Left kidney (tissue), 8 donors: ENCODE data around the gene SRSF11. TPM values are rescaled to one million over a fixed set of nuclear protein-coding genes. Genes with fewer than 3 reads are reported as not detected.
A peak's percentile ranks its signal among the peaks of the same experiment; 100 is the strongest.
"Not testable (repeated sequence)": the region's sequence is repeated elsewhere in the genome, so short reads cannot be mapped to it uniquely, and the experiment has no call there.

Experiments used
- DNase-seq: peaks from one replicate; pipeline ENCODE4 v3.0.0-alpha.2; 2013
- long read RNA-seq, 8 donors: transcript quantifications; one replicate each; lab custom pipeline, GENCODE V29; 2026
- polyA plus RNA-seq: library from polyadenylated mRNA; unstranded; fragments of 120-200 nt; gene quantifications from one replicate; pipeline ENCODE4 v1.2.1, GENCODE V29; 2013; ENCODE audit not compliant: insufficient read length

Gene SRSF11, protein sequence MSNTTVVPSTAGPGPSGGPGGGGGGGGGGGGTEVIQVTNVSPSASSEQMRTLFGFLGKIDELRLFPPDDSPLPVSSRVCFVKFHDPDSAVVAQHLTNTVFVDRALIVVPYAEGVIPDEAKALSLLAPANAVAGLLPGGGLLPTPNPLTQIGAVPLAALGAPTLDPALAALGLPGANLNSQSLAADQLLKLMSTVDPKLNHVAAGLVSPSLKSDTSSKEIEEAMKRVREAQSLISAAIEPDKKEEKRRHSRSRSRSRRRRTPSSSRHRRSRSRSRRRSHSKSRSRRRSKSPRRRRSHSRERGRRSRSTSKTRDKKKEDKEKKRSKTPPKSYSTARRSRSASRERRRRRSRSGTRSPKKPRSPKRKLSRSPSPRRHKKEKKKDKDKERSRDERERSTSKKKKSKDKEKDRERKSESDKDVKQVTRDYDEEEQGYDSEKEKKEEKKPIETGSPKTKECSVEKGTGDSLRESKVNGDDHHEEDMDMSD
- polyA plus RNA-seq: 553 TPM
- long read RNA-seq, donor 1, full-length matches to known transcripts: 31 of 96 reads
- long read RNA-seq, donor 1, partial matches to known transcripts: 65 of 96 reads
- long read RNA-seq, donor 1, other reads (novel, unspliced or antisense): 0 of 96 reads
- long read RNA-seq, donor 2, full-length matches to known transcripts: 31 of 221 reads
- long read RNA-seq, donor 2, partial matches to known transcripts: 190 of 221 reads
- long read RNA-seq, donor 2, other reads (novel, unspliced or antisense): 0 of 221 reads
- long read RNA-seq, donor 3, full-length matches to known transcripts: 35 of 179 reads
- long read RNA-seq, donor 3, partial matches to known transcripts: 144 of 179 reads
- long read RNA-seq, donor 3, other reads (novel, unspliced or antisense): 0 of 179 reads
- long read RNA-seq, donor 4, partial matches to known transcripts: 0 of 5 reads
- long read RNA-seq, donor 4, other reads (novel, unspliced or antisense): 0 of 5 reads
- long read RNA-seq, donor 5, transcript SRSF11-216 (3 exons, 784 nt): minor isoform, 7 of 277 reads
- long read RNA-seq, donor 5, transcript SRSF11-201 (10 exons, 3,034 nt): major isoform, 16 of 277 reads
- long read RNA-seq, donor 5, partial matches to known transcripts: 245 of 277 reads
- long read RNA-seq, donor 5, other reads (novel, unspliced or antisense): 8 of 277 reads
- long read RNA-seq, donor 6, partial matches to known transcripts: 73 of 87 reads
- long read RNA-seq, donor 6, other reads (novel, unspliced or antisense): 0 of 87 reads
- long read RNA-seq, donor 7, full-length matches to known transcripts: 53 of 300 reads
- long read RNA-seq, donor 7, partial matches to known transcripts: 236 of 300 reads
- long read RNA-seq, donor 7, other reads (novel, unspliced or antisense): 11 of 300 reads
- long read RNA-seq, donor 8, full-length matches to known transcripts: 11 of 43 reads
- long read RNA-seq, donor 8, partial matches to known transcripts: 32 of 43 reads
- long read RNA-seq, donor 8, other reads (novel, unspliced or antisense): 0 of 43 reads

DNA sequence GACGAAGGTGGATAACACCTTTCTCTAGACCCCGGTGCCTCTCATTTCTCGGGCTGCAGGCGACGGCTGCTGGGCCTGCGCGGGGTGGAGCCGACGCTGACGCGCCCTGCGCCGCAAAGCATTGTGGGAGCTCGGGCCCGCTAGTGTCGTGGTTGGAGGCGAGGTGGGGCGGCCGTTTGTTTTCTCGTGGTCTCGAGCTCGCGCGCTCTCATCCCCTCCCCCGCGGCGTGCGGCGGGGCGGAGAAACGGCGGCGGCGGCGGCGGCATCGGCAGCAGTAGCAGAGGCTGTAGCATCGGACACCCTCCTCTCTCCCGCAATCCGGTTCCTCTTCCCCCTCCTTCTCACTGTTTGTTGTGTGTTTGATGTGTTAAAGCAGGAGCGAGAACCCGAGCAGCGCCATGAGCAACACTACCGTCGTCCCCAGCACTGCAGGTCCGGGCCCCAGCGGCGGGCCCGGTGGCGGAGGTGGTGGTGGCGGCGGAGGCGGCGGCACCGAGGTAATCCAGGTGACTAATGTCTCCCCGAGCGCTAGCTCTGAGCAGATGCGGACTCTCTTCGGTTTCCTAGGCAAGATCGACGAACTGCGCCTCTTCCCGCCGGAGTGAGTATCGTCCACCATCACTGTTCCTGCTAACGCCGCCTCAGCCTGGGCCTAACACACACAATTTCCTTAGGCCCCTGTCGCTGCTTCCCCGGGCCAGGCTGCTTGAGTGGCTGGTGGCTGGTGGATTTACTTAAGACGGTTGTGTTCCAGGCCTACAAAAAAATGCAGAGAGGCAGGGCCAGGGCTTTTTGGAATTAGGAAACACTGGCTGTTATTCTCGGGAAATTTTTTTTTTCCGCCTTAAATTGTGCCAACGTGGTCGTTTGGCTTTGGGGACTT, at the start of gene SRSF11:
Gene SRSF11 (plus strand): TSS at position 143 of the 884 bp plus-strand sequence. CDS start 257 bp downstream, at position 400.
- peak; percentile 96 for DNase-seq

DNA sequence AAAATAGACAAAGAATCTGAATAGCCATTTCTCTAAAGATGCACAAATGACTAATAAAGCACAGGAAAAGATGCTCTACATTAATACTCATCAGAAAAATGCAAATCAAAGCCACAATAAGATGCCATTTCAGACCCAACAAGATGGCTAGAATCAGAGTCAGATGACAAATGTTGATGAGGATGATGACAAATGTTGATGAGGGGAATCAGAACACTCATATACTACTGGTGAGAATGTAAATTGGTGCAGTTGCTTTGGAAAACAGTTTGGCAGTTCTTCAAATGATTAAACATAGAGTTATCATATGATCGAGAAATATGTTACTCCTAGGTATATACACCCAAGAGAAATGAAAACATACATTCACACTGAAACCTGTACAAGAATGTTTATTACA, 49.7 kb upstream of the SRSF11 start:
- DNase-seq: no peak

DNA sequence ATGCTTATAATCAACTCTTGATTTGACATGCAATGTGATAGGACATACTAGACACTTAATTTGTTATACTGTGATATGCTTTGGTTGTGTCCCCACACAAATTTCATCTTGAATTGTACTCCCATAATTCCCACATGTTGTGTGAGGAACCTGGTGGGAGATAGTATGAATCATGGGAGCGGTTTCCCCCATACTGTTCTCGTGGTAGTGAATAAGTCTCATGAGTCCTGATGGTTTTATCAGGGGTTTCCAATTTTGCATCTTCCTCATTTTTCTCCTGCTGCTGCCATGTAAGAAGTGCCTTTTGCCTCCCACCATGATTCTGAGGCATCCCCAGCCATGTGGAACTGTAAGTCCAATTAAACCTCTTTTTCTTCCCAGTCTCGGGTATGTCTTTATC, 36.0 kb upstream of the SRSF11 start:
- not testable (repeated sequence) for DNase-seq

DNA sequence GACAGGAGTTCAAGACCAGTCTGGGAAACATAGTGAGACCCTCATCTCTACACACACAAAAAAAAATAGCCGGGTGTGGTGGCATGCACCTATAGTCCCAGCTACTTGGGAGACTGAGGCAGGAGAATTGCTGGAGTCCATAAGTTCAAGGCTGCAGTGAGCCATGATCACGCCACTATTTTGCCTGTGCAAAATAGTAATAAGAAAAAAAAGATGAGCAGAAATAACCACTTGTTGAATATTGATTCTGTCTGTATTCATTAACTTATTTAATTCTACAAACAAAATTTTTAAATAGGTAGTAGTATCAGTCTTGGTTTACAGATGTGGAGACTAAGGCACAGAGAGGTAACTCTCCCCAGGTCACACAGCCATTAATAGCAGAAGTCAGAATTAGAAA, 32.7 kb upstream of the SRSF11 start:
- no peak for DNase-seq

DNA sequence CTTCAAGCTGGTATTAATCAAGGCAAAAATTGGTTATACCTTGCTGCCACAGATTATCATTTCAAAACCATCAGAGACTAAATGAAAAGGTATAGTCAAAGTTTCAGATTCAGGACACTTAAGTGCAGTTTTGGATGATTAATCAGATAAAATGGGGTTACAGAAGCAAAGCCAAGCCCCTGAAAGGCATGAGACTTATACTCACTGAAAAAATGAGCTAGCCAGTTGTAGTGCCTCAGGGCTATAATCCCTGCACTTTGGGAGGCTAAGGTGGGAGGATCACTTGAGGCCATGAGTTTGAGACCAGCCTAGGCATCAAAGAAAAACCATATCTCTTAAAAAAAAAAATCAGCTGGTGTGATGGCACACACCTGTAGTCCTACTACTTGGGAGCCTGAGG, 31.0 kb upstream of the SRSF11 start:
- DNase-seq: no peak

DNA sequence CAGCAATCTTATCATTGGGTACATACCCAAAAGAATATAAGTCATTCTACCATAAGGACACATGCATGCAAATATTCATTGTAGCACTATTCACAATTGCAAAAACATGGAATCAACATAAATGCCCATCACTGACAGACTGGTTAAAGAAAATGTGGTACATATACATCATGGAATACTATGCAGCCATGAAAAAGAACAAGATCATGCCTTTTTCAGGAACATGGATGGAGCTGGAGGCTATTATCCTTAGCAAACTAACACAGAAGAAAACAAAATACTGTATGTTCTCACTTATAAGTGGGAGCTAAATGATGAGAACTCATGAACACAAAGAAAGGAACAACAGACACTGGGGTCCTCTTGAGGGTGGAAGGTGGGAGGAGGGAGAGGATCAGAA, 28.7 kb upstream of the SRSF11 start:
- DNase-seq: not testable (repeated sequence)

DNA sequence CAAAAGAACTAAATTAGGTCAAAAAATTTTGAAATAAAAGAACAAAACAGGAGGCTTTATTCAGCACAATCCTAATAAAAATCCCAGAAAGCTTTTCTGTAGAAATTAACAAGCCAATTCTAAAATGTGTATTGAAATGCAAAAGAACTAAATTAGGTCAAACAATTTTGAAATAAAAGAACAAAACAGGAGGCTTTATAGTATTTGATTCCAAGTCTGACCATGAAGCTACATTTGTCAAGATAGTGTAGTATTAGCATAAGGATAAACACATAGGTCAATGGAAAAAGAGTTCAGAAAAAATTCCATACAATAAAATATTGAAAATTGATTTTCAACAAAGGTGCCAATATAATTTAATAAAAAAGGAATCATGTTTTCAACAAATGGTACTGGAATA, 26.6 kb upstream of the SRSF11 start:
- no peak for DNase-seq

DNA sequence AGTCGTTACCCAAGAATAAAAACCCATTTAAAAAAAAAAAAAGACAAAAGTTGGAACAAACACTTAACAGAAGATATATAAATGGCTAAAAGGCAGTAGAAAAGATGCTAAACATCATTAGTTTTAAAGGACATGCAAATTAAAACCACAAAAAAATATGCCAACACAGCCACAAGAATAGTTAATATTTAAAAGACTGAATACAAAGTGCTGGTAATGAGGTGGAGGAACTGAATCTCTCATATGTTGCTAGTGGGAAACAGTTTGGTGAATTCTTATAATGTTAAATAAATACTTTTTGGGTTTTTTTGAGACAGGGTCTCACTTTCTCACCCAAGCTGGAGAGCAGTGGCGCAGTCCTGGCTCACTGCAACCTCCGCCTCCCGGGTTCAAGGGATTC, 25.8 kb upstream of the SRSF11 start:
- DNase-seq: no peak

DNA sequence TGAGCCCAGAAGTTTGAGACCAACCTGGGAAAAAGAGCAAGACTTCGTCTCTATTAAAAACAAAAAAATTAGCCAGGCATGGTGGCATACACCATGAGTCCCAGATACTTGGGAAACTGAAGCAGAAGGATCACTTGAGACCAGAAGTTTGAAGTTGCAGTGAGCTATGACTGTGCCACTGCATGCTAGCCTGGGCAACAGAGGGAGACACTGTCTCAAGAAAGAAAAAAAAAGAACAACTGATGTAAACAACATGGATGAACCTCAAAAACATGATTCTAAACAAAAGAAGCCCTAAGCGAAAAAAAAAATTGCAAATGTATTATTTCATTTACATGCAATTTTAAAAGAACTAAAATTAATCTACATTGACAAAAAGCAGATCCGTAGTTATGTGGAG, 24.8 kb upstream of the SRSF11 start:
- no peak for DNase-seq

DNA sequence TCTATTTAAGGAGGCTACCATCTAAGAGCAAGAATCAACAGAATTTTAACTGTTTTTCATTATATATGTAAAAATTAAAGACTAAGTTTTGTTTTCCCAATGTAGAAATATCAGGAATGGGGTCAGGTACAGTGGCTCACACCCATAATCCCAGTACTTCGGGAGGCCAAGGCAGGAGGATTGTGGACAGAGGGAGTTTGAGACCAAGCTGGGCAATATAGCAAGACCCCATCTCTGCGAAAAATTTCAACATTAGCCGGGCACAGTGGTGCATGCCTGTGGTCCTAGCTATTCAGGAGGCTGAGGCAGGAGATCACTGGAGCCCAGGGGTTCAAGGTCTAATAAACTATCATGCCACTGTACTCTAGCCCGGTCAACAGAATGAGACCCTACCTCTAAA, 21.1 kb upstream of the SRSF11 start:
- no peak for DNase-seq

DNA sequence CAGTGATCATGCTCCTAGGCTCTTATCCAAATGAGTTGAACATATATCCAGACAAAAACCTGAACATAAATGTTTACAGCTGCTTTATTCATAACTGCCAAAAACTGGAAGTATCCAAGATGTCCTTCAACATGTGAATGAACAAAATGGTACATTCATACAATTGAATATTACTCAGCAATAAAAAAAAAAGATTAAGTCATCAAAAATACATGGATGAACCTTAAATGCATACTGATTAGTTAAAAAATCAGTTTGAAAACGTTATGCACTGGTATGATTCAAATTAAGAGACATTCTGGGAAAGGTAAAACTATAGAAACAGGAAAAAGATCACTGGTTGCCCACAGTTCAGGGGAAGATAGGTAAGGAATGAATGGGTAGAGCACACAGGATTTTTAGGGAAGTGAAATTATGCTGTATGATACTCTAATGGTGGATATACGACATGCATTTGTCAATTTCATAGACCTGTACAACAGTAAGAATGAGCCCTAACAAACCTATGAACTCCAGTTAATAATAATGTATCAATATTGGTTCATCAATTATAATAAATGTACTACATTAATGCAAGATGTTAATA, 18.9 kb upstream of the SRSF11 start:
- no peak for DNase-seq

DNA sequence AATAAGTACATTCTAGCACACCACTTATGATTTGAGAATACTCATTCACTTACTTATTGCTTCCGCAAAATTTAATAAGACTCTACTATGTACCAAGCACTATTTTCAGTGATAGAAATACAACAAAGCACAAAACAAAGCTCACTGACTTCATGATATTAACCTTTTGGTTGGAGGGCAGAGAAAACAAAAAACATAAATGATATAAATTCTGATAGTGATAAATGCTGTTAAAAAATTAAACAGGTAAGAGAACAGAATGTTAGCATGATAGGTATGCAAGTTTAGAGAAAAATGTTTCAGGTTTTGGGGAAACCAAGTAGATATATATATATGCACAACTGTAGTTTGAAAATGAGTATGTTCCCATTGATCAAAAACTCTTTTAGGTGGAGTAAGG, 17.0 kb upstream of the SRSF11 start:
- DNase-seq: no peak

DNA sequence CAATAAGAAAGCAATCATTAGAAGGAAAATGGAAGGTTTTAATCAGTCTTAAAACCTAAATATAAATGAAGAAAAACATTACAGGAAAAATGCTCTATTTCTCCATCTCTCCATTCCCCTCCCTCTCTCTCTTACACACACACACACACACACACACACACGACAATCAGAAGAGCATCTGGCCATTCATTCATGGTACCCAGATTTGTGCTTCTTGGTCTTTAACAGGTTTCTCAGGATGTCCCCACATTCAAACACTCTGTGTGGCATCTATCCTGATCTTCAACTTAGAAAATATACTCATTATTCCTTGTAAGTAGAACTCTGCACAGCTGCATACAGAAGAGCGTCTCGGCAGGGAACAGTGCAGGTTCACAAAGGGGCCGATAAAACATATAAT, 16.6 kb upstream of the SRSF11 start:
- DNase-seq: no peak

DNA sequence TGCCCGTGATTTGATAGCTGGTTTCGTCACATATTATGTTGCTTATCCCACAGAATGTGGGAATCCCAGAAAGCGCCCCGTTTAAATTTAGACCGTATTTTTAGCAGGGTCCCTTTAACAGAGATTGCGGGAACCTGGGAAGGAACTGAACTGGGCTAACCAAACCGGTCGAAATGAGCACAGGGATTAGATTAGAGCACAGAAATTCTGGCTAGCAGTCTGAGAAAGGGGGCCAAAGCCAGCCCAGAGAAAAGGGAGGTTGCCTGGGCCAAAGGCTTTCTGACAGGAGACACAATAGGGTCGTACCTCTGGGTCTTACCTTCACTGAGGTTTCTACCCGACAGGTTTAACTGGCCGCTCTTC, 16.1 kb upstream of the SRSF11 start:
- no peak for DNase-seq

DNA sequence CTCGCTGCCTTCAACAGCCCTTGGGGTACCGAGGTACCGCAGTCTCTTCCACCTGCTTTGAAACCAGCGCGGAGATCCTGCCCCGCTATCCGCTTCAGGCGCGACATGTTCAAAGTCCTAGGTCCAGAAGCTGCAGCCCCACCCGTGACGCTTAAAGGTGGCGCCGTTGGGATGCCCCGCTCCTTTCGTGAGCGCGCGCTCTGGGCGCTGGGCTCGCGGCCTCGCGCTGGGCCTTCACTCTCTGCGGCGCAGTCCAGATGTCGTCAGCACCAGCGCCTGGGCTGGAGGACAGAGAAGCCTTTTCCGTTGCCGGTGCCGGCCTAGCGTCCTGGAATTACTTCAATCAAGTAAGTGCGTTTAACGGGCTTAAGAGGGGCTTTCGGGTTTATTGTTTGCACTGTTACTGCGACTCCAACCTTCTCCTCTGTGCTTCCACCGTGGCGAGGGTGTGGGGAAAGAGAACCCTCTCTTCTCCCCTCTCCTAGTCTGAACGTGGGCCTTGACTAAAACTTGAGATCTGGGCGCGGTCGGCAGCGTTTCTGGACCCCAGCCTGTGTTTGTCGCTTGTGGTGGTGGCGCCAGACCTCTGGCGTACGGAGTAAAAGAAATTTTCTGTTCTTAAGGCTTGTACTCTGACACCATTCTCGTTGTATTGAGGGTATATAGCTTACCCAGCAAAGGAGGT, 15.6 kb upstream of the SRSF11 start, which contains the start of gene LRRC40:
Gene LRRC40 (minus strand): TSS at position 146 of the 685 bp plus-strand sequence. CDS start 39 bp downstream, at position 107.
- DNase-seq: peak; percentile 96

DNA sequence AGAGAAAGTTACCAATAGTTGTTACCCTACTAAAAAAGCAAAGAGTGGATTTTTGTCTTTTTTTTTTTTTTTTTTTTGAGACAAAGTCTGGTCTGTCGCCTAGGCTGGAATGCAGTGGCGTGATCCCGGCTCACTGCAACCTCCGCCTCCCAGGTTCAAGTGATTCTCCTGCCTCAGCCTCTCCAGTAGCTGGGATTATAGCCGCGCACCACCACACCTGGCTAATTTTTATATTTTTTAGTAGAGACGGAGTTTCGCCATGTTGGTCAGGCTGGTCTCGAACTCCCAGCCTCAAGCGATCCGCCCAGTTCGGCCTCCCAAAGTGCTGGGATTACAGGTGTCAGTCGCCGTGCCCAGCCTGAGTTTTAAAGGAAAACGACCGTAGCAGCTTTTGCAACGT, 14.3 kb upstream of the SRSF11 start:
- not testable (repeated sequence) for DNase-seq

DNA sequence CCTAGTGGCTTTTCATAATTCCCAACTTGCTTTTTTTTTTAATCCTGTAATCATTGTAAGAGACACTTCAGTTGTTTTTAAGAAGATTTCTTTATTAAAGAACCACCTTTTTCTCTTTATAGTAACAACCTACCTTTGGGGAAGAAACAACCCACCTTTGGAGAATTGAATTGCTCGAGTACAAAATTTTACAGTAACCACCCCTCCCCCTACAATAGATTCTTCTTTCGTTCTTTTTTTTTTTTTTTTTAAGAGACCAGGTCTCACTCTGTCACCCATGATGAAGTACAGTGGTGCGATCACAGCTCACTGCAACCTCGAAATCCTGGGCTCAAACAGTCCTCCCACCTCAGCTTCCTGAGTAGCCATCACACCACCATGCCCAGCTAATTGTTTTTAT, 13.7 kb upstream of the SRSF11 start:
- DNase-seq: no peak

DNA sequence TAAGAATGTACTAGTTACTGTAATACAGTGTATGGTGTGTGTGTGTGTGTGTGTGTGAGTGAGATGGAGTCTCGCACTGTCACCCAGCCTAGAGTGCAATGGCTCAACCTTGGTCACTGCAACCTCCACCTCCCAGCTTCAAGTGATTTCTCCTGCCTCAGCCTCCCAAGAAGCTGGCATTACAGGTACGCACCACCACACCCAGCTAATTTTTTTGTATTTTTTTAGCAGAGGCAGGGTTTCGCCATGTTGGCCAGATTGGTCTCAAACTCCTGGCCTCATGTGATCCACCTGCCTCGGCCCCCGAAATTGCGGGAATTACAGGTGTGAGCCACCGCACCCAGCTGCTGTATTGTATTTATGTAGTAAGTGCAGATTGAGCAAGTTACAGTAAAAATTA, 12.9 kb upstream of the SRSF11 start:
- no peak for DNase-seq

DNA sequence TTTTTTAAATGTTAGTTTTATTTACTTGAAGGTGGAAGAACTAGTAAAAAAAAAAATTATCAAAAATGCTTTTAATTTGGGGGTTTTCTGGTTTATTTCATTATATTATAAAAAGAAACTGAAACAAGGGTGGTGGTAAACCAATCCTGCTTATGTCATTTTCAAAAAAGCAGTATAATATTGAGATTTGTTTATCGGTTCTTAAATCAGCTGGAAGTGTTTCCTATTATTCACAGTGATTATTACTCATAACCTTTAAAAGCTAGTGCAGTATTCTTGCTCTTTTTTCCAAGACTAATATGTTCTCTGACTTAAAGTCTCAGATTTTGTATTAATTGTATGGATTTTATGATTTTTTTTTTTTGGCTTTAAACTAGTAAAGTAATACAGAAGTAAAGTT, 10.4 kb upstream of the SRSF11 start:
- no peak for DNase-seq

DNA sequence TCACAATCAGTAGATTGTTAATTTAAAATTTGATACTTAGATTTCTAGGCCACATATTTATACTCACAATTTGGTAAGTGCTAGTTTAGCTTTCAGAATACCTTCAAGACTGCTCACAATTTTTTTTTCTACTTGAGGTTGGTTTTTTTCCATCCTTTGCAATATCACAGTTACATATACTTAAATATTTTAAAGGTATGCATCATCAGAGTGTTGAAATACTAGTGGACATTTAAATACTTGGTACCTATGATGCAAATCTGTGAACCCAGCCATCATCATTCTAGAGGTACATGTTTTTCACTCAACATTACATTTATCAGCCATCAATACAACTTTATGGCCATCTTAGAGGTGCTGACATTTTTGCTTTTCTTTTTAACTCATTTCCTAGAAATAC, 9.6 kb upstream of the SRSF11 start:
- DNase-seq: no peak
